ENCODE data around the gene WDR83.
"Not testable (repeated sequence)": the region's sequence is repeated elsewhere in the genome, so short reads cannot be mapped to it uniquely, and the experiment has no call there.

The WDR83 gene, protein sequence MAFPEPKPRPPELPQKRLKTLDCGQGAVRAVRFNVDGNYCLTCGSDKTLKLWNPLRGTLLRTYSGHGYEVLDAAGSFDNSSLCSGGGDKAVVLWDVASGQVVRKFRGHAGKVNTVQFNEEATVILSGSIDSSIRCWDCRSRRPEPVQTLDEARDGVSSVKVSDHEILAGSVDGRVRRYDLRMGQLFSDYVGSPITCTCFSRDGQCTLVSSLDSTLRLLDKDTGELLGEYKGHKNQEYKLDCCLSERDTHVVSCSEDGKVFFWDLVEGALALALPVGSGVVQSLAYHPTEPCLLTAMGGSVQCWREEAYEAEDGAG

DNA sequence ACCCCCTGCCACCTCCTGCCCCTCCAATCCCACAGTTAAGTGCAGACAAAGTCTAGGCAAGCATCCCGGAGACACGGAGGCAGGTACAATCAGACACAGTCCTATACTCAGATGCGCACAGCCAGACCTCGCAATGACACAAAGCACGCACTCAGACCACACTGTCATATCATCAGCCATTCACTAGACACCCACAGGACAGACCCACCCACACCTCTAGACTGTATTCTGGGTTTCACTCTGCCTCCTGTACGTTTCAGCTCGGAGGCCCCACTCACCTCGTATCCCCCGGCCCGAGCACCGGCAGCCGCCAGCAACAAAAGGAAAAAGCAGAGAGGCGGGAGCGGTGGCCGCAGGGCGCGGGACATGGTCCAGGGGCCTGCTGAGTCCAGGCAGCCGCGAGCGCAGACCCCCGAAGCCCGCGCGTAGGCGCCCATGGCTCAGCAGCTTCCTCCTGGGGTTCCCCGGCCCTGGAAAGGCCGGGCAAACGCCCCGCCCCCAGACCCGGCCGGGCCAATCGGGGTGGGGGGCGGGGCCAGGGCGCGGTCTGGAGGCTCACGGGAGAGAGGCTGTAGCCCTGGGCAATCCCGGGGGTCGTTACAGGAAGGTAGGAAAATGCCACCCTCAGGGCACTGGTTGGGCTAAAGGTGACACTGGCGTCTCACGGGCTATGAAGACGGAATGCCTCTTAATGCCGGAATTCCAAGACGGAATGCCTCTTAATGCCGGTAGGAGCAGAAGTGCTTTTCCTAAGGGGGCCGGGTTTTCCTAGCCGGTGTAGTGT lies at the start of gene WDR83, which contains the start of gene MAN2B1:
Gene WDR83 (plus strand): TSS at position 543 of the 784 bp plus-strand sequence. CDS start 2,984 bp downstream, outside the sequence.
Gene MAN2B1 (minus strand): TSS at position 478 of the 784 bp plus-strand sequence. CDS start 41 bp downstream, at position 437.
- peak; percentile 93 for DNase-seq

GRCh38 chr19:12617646-12618045 lies 49.0 kb upstream of the WDR83 start:
- DNase-seq: no peak

DNA sequence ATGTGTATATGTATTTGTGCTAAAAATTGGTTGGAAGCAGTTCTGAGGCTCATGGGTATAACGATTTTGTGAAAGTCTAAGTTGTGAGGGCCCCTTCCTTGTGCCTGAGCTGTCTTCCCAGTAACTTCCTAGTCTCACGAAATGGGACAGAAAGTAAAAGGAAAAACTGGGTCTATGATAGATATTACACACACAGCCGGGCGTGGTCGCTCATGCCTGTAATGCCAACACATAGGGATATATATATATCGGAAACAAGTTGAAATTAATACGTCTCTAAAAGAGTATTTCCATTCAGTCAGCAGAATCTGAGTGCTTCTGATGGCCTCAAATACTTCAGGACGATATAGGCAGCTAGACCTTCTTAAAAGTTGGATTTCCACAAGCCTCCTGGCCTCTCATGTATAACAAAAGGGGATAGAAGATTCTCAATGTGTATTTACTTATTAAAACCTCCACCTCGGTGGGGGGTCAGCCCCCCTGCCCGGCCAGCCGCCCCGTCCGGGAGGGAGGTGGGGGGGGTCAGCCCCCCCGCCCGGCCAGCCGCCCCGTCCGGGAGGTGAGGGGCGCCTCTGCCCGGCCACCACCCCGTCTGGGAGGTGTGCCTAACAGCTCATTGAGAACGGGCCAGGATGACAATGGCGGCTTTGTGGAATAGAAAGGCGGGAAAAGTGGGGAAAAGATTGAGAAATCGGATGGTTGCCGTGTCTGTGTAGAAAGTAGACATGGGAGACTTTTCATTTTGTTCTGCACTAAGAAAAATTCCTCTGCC lies 45.2 kb upstream of the WDR83 start:
- peak; percentile 33 for DNase-seq

GRCh38 chr19:12623361-12624031 lies 43.1 kb upstream of the WDR83 start:
- no peak for DNase-seq

DNA sequence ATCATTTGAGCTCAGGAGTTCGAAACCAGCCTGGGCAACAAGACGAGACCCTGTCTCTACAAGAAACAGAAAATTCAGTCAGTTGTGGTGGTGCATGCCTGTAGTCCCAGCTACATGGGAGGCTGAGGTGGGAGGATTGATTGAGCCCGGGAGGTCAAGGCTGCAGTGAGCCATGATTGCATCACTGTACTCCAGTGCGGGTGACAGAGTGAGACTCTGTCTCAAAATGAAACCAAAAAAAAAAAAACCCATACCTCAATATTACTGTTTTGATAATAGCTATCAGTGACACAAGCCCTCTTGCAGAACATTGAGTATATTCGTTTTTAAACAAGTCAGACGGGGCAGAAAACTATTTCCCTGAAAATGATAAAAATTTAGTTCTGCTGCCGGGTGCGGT lies 39.6 kb upstream of the WDR83 start:
- no peak for DNase-seq

GRCh38 chr19:12628040-12629022 lies 38.3 kb upstream of the WDR83 start:
- no peak for DNase-seq

DNA sequence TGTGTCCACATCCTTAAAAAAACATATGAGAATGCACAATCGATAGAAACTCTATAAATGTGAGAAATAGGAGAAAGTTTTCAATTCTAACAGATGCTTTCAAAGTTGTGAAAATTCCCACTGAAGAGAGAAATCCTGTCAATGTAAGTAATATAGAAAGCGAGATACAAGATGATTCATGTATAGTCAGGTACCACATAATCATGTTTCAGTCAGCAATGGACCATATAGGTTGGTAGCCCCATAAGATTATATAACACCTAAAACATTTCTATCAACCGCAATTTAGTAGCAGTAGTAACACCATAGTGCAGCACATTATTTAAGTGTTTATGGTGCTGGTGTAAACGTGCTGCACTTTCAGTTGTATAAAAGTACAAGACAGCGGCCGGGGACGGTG lies 37.4 kb upstream of the WDR83 start:
- DNase-seq: no peak

GRCh38 chr19:12636631-12637030 lies 30.0 kb upstream of the WDR83 start:
- no peak for DNase-seq

- no peak for DNase-seq
These were observed 27.9 kb upstream of the WDR83 start for GRCh38 chr19:12638611-12639182.

DNA sequence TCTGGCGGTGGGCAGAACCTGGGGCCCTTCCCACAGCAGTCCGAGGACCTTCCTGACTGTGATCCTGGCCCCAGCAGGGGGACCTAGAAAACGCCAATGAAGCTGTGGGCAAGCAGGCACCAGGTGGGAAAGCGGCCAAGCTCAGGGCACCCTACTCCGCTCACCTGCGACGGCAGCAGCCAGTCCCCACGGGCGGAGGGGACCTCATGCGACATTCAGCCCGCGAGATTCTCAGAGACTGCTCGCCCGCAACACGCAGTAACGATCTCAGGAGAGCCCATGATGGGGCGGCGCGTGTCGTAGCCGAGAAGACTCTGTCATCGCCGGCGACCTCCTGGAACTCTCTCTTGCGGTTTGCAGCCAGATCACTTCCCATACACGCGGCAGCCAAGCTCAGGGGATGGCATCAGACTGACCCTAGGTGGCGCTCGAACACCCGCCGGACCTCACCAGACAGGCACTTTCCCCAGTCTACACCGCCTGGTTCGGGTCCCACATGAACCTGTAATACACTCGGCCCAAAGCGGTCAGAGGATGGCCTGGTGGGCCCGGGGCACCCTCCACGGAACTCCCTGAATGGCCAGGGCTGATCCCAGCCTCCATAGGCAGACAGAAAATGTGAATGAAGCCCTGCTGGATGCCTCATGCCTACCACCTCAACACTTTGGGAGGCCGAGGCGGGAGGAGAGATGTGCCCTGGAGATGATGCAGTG lies 26.6 kb upstream of the WDR83 start:
- peak; percentile 89 for DNase-seq

- DNase-seq: no peak
These were observed 25.2 kb upstream of the WDR83 start for GRCh38 chr19:12641456-12641855.

DNA sequence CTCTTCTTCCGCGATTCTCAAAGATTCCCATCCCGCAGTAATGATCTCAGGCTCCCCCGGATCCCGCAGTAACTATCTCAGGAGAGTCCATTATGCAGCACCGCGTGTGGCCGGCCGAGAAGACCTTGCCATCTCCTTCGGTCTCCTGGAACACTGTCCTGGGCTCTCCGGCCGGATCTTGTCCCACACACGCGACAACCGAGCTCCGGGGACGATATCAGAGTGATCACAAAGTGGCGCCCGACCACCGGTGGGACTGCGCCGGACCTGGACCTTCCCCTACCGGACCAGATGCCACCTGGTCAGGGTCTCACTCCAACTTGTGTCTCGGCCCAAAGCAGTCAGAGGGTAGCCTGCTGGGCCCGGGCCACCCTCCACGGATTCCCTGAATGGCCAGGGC lies 24.1 kb upstream of the WDR83 start:
- DNase-seq: no peak

- DNase-seq: not testable (repeated sequence)
These were observed 22.9 kb upstream of the WDR83 start for GRCh38 chr19:12643716-12644115.

GRCh38 chr19:12646551-12646950 lies 20.1 kb upstream of the WDR83 start:
- DNase-seq: no peak

GRCh38 chr19:12647047-12647446 lies 19.6 kb upstream of the WDR83 start:
- no peak for DNase-seq

DNA sequence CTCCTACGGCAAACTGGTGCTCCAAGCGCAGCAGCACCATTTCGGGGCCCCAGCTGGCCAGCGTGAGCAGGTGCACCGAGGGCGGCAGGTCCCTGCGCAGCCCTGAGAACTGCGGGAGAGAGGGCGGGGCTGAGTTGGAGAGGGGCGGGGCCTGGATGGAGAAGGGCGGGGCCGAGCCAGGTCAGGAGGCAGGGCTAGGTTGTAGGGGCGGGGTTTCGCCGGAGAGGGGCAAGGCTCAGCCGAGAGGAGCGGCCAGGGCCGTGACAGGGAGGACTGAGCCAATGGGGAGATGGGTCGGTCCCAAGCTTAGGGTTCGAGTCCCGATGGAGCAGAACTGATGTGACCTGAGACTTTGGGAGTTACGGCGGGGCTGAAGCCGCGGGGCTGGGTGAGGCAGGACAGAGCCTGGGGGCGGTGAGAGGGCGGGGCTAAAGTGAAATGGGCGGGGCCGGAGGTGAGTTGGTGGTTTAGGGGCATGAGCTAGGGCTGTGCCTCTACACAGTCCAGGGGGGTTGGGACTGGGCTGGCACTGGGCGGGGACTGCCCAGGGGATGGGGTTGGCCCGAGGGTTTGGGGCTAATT lies 19.0 kb upstream of the WDR83 start:
- DNase-seq: peak; percentile 76

GRCh38 chr19:12648088-12648487 lies 18.5 kb upstream of the WDR83 start:
- DNase-seq: no peak

DNA sequence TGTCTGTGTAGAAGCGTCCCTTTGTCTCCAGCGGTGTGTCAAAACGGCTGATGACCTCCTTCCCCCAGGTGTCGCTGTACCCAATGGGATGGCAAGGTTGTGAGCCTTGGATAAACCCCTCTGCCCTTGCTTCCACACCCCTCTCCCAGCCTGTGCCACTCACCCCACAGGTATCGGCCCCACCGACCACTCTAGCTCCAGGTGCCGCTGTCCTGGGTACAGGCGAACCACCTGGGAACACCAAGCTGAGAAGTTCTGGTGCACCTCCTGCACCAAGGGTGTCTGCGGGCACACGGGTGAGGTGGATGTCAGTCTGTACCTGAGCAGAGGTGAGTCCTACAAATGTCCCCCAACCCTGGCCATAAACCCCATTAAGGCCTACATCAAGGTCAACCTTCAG lies 16.7 kb upstream of the WDR83 start:
- no peak for DNase-seq

- no peak for DNase-seq
These were observed 14.4 kb upstream of the WDR83 start for GRCh38 chr19:12652219-12652618.

GRCh38 chr19:12655546-12655945 lies 11.1 kb upstream of the WDR83 start:
- DNase-seq: no peak

All from eye (tissue), 1 donor.